UCSD-AML1 (cell line): ENCODE results near the gene CBX3.
"Not testable (repeated sequence)": the region's sequence is repeated elsewhere in the genome, so short reads cannot be mapped to it uniquely, and the experiment has no call there.

Source experiments
- DNase-seq: peaks from one replicate; lab custom pipeline; 2025; ENCODE audit not compliant: unreplicated experiment; lab: John Stamatoyannopoulos, UW

Gene CBX3

DNA sequence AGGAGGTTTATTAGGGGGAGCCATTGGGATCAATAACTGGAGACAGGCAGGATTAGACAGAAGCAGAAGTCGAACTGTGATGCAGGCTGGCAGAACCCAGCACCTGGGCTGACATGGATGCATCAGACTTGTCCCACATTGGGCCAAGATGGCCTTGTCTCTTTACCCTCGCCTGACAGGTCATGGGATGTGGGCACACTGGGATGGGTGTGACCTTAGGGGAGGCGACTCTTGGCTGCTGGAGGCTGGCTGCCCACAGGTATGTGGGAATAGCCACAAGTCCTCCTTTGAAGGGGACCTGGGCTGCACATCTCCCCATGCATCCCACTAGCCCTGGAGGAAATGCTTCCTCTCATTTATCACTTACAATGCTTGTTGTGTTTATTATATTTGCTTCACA, 32.3 kb upstream of the CBX3 start:
- DNase-seq = no peak

GRCh38 chr7:26170663-26171062, 30.9 kb upstream of the CBX3 start:
- DNase-seq = no peak

- DNase-seq = no peak
These were observed 29.9 kb upstream of the CBX3 start for GRCh38 chr7:26171601-26172000.

DNA sequence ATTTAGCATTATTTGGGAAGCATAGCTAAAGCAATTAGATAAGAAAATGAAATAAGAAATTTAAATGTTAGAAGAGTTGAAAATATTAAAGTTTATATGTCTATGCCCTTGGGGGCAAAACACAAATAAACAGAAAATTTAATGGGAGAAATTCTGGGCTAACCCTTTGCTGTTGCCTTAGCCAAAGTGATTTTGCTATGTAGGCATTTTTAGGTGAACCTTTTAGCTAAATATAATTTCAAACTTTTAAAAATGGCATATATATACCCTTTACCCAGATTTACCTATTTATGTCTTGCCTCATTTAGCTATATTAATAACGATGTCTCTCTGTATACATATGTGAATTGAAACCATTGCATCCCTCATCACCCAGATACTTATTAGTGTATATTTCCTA, 29.5 kb upstream of the CBX3 start:
- no peak for DNase-seq

- DNase-seq = not testable (repeated sequence)
These were observed 25.6 kb upstream of the CBX3 start for GRCh38 chr7:26175903-26176302.

DNA sequence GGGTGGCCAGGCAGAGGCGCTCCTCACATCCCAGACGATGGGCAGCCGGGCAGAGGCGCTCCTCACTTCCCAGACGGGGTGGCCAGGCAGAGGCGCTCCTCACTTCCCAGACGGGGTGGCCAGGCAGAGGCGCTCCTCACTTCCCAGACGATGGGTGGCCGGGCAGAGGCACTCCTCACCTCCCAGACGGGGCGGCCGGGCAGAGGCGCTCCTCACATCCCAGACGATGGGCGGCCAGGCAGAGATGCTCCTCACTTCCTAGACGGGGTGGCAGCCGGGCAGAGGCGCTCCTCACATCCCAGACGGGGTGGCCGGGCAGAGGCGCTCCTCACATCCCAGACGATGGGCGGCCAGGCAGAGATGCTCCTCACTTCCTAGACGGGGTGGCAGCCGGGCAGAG, 24.8 kb upstream of the CBX3 start:
- DNase-seq = not testable (repeated sequence)

DNA sequence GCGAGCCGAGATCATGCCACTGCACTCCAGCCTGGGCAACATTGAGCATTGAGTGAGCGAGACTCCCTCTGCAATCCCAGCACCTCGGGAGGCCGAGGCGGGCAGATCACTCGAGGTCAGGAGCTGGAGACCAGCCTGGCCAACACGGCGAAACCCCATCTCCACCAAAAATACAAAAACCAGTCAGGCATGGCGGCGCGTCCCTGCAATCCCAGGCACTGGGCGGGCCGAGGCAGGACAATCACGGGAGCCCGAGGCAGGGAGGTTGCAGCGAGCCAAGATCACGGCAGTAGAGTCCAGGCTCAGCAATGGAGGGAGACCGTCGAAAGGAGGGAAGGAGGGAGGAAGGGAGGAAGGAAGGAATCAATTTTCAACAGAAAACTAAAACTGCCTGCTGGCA, 24.3 kb upstream of the CBX3 start:
- DNase-seq = not testable (repeated sequence)

GRCh38 chr7:26178272-26178960, 23.1 kb upstream of the CBX3 start:
- DNase-seq = no peak

DNA sequence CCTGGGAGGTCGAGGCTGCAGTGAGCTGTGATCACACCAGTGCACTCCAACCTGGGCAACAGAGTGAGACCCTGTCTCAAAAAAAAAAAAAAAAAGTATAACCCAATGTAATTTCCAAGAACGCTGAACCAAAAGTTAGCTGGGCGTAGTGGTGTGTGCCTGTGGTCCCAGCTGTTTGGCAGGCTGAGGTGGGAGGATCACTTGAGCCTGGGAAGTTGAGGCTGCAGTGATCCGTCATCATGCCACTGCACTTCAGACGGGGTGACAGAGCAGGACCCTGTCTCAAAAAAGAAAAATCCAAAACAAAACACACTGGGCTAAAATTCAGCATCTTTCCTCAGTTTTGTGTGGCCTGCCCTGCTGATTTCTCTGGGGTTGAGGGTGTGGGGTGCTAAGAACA, 22.1 kb upstream of the CBX3 start:
- no peak for DNase-seq

GRCh38 chr7:26179826-26180497, 21.6 kb upstream of the CBX3 start:
- no peak for DNase-seq

- no peak for DNase-seq
These were observed 20.8 kb upstream of the CBX3 start for GRCh38 chr7:26180792-26181198.

GRCh38 chr7:26181474-26182227, 19.9 kb upstream of the CBX3 start:
- no peak for DNase-seq

GRCh38 chr7:26182283-26182682, 19.3 kb upstream of the CBX3 start:
- no peak for DNase-seq

- DNase-seq = no peak
These were observed 18.8 kb upstream of the CBX3 start for GRCh38 chr7:26182706-26183105.

GRCh38 chr7:26183545-26184280, 17.8 kb upstream of the CBX3 start:
- DNase-seq = no peak

GRCh38 chr7:26184281-26185101, 17.1 kb upstream of the CBX3 start:
- DNase-seq = not testable (repeated sequence)

DNA sequence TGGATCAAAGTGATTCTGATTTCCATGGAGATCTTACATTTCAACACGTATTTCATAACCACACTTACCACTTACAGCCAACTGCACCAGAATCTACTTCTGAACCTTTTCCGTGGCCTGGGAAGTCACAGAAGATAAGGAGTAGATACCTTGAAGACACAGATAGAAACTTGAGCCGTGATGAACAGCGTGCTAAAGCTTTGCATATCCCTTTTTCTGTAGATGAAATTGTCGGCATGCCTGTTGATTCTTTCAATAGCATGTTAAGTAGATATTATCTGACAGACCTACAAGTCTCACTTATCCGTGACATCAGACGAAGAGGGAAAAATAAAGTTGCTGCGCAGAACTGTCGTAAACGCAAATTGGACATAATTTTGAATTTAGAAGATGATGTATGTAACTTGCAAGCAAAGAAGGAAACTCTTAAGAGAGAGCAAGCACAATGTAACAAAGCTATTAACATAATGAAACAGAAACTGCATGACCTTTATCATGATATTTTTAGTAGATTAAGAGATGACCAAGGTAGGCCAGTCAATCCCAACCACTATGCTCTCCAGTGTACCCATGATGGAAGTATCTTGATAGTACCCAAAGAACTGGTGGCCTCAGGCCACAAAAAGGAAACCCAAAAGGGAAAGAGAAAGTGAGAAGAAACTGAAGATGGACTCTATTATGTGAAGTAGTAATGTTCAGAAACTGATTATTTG, 16.3 kb upstream of the CBX3 start:
- DNase-seq = no peak

DNA sequence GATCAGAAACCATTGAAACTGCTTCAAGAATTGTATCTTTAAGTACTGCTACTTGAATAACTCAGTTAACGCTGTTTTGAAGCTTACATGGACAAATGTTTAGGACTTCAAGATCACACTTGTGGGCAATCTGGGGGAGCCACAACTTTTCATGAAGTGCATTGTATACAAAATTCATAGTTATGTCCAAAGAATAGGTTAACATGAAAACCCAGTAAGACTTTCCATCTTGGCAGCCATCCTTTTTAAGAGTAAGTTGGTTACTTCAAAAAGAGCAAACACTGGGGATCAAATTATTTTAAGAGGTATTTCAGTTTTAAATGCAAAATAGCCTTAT, 15.7 kb upstream of the CBX3 start:
- no peak for DNase-seq

DNA sequence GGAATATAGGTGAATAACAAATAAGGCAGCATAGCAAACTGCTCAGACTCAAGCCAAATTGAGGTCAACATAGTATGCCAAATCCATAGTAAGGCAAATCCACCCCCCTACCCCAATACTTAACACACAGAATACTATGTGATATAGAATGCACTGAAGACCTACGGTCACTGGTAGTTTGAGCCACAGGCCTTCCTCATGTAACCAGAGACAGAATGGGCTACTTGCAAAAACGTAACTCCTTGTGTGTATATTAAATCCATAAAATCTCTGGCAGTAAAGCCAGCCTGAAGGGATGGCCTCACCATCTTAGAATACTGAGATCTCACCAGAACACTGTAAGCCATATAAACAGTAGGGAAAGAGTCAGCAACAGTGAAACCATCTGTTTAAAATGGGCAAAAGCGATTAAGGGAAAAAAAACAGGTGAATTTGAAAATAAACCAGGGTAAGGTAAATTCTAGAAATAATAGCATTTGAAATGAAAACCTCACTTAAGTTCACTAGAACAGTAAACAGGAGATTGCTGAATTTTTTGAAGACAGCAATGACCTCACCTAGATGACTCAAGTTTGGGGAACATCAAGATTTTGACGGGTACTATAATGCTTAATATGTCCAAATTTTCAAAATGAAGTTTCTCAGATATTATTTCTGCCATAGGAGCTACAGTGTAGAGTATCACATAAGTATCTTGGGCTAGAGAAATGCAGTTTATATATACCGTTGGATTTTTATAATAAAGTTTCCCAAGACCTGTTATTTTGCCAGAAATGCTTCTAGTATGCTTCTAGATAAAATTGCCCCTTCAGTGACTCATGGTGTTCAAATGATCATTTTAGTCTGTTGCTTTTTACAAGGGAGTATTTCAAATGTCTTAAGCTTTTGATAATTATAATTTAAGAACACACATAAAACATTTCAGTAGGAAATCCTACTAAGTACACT, 14.9 kb upstream of the CBX3 start:
- no peak for DNase-seq
